GM12878 (cell line): ENCODE results near the gene TMEM201. TPM values are rescaled to one million over a fixed set of nuclear protein-coding genes. Genes with fewer than 3 reads are reported as not detected.

Experiments used
- ATF3 ChIP-seq: IDR thresholded peaks from 2 replicates; pipeline ENCODE4 v1.6.1; 2011; ENCODE audit warnings: low read depth, mild to moderate bottlenecking, low read length, moderate library complexity, borderline replicate concordance; ENCODE audit errors: extremely low read depth
- FOS ChIP-seq: IDR thresholded peaks from 3 replicates; pipeline ENCODE4 v1.6.1; 2011; ENCODE audit warnings: borderline replicate concordance; ENCODE audit not compliant: insufficient read length; ENCODE audit errors: extremely low read depth
- HDAC2 ChIP-seq: fragments of 200-600 bp; sonication (generic); IDR thresholded peaks from 2 replicates; pipeline ENCODE4 v1.6.1; 2017
- IKZF1 ChIP-seq: fragments of 450-650 bp; conservative IDR thresholded peaks from 2 replicates; pipeline ENCODE4 v1.6.1; 2017; ENCODE audit warnings: antibody characterized with exemption, mild to moderate bottlenecking
- IRF4 ChIP-seq: IDR thresholded peaks from 2 replicates; pipeline ENCODE4 v1.6.1; 2011; ENCODE audit warnings: low read depth, low read length
- JUND ChIP-seq: IDR thresholded peaks from 2 replicates; pipeline ENCODE4 v1.6.1; 2012; ENCODE audit warnings: low read depth, mild to moderate bottlenecking, low read length, improper control_type of control experiment, moderate library complexity
- KLF5 ChIP-seq: fragments of 450-650 bp; IDR thresholded peaks from 2 replicates; pipeline ENCODE4 v1.6.1; 2014; ENCODE audit warnings: mild to moderate bottlenecking; ENCODE audit not compliant: partially characterized antibody
- MTA3 ChIP-seq: IDR thresholded peaks from 2 replicates; pipeline ENCODE4 v1.6.1; 2012; ENCODE audit warnings: low read length, inconsistent platforms, borderline replicate concordance
- PAX5 ChIP-seq: IDR thresholded peaks from 2 replicates; pipeline ENCODE4 v1.6.1; 2011; ENCODE audit warnings: low read depth, low read length, borderline replicate concordance
- RBBP5 ChIP-seq: fragments of 200-600 bp; sonication (generic); conservative IDR thresholded peaks from 2 replicates; pipeline ENCODE4 v1.6.1; 2016
- RELA ChIP-seq: fragments of 450-650 bp; IDR thresholded peaks from 2 replicates; pipeline ENCODE4 v1.8.0; 2014; ENCODE audit warnings: borderline replicate concordance; ENCODE audit not compliant: partially characterized antibody
- SREBF2 ChIP-seq: IDR thresholded peaks from 2 replicates; pipeline ENCODE4 v1.6.1; 2012; ENCODE audit warnings: mild to moderate bottlenecking, low read length
- STAT1 ChIP-seq: fragments of 450-650 bp; conservative IDR thresholded peaks from 2 replicates; pipeline ENCODE4 v1.6.1; 2014; ENCODE audit warnings: antibody characterized with exemption, mild to moderate bottlenecking
- TCF7 ChIP-seq: IDR thresholded peaks from 2 replicates; pipeline ENCODE4 v1.6.1; 2014; ENCODE audit warnings: antibody characterized with exemption, borderline replicate concordance
- WRNIP1 ChIP-seq: IDR thresholded peaks from 2 replicates; pipeline ENCODE4 v1.6.1; 2011; ENCODE audit warnings: low read depth, low read length, improper control_type of control experiment, borderline replicate concordance
- polyA plus RNA-seq, 11 experiments: library from polyadenylated mRNA; depleted of rRNA in 4 of 11; unstranded in 6 of 11; stranded (reverse) in 5 of 11; fragments of >200 nt; fragmentation: Nextera tagmentation in 4 of 11; fragmentation: Illumina TruSeq in 1 of 11; extraction: Ambion mirVana in 4 of 11; extraction: Trizol in 1 of 11; gene quantifications; 1 replicate in 1 of 11; 2 replicates in 10 of 11; pipeline versions ENCODE4 v1.2.1 to v1.2.3, GENCODE V29; 2011 to 2016; ENCODE audit warnings: inconsistent platforms in 2 of 11, missing spikeins in 2 of 11, low read depth in 1 of 11
- total RNA-seq, 4 experiments: library from RNA; depleted of rRNA in 3 of 4; stranded (reverse); fragments of >200 nt in 3 of 4; fragmentation: Illumina TruSeq in 1 of 4; extraction: Trizol in 1 of 4; gene quantifications; 2 replicates each; pipeline versions ENCODE4 v1.2.1 to v1.2.3, GENCODE V29; 2013 to 2021
- TF ChIP-seq, protein P1 (sequence below): fragments of 450-650 bp; IDR thresholded peaks from 2 replicates; pipeline ENCODE4 v1.6.1; 2017; ENCODE audit warnings: mild to moderate bottlenecking, moderate library complexity
- TF ChIP-seq, protein P2 (sequence below): fragments of 450-650 bp; IDR thresholded peaks from 2 replicates; pipeline ENCODE4 v1.6.1; 2017; ENCODE audit warnings: mild to moderate bottlenecking, low read depth, inconsistent platforms; ENCODE audit not compliant: poor library complexity, severe bottlenecking
- TF ChIP-seq, protein P3 (sequence below): fragments of 450-650 bp; conservative IDR thresholded peaks from 2 replicates; pipeline ENCODE4 v1.6.1; 2017; ENCODE audit warnings: mild to moderate bottlenecking, moderate library complexity

Gene TMEM201
- total and polyA plus RNA-seq, 10 of the 15 experiments (the other 5 are each of a cell fraction or from before 2014, with no cell fraction given), result 0.13 to 26.6 (median 6.1) TPM

DNA sequence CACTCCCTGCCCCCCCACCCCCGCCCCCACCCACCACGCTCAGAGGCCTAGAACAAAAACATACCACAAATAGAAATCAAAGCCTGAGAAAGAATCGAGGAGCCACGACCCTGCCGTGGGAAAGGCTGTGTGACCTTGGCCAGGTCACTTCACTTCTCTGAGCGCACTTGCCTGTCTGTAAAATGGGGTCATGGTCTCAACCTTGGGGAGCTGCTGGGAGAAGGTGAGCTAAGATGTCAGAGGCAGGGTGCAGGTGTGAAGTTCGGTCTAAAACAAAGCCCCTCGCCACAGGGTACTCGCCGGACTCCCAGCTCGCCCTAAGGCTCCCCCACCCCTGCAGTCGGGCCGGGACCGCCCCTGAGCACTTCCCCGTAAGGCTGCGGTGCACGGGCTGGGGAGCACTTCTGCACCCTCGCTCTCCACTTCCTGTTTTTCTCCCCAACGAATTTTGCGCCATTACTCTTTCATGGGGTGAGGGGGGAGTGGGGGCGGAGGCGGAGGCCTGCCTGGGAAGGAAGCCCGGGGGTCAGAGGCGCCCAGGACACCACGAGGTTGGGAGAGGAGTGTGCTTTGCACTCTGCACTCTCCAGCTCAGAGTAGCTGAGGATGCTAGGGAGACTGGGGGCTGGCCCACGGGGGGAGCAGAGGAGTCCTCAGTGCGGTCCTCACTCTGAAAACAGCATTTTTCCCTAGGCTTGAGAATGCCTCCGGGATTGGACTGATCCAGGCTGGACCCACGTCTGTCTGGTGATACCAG, 40.9 kb downstream of the TMEM201 start (continued):
- TF ChIP-seq, protein P1, sequence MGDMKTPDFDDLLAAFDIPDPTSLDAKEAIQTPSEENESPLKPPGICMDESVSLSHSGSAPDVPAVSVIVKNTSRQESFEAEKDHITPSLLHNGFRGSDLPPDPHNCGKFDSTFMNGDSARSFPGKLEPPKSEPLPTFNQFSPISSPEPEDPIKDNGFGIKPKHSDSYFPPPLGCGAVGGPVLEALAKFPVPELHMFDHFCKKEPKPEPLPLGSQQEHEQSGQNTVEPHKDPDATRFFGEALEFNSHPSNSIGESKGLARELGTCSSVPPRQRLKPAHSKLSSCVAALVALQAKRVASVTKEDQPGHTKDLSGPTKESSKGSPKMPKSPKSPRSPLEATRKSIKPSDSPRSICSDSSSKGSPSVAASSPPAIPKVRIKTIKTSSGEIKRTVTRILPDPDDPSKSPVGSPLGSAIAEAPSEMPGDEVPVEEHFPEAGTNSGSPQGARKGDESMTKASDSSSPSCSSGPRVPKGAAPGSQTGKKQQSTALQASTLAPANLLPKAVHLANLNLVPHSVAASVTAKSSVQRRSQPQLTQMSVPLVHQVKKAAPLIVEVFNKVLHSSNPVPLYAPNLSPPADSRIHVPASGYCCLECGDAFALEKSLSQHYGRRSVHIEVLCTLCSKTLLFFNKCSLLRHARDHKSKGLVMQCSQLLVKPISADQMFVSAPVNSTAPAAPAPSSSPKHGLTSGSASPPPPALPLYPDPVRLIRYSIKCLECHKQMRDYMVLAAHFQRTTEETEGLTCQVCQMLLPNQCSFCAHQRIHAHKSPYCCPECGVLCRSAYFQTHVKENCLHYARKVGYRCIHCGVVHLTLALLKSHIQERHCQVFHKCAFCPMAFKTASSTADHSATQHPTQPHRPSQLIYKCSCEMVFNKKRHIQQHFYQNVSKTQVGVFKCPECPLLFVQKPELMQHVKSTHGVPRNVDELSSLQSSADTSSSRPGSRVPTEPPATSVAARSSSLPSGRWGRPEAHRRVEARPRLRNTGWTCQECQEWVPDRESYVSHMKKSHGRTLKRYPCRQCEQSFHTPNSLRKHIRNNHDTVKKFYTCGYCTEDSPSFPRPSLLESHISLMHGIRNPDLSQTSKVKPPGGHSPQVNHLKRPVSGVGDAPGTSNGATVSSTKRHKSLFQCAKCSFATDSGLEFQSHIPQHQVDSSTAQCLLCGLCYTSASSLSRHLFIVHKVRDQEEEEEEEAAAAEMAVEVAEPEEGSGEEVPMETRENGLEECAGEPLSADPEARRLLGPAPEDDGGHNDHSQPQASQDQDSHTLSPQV, result no peak
- peak; percentile 88 for TF ChIP-seq IKZF1
- TF ChIP-seq KLF5, result no peak
- TF ChIP-seq FOS, result no peak
- TF ChIP-seq RELA, result peak; percentile 88
- TF ChIP-seq TCF7, result no peak
- TF ChIP-seq JUND, result no peak
- peak; percentile 67; the same call in 1 of the 2 replicates for TF ChIP-seq IRF4
- 0 out of 2 replicates have a peak, but pooled peaks have one; percentile 46 for TF ChIP-seq HDAC2
- TF ChIP-seq WRNIP1, result no peak; the same call in 1 of the 2 replicates
- no peak for TF ChIP-seq PAX5
- no peak for TF ChIP-seq STAT1
- TF ChIP-seq SREBF2, result no peak
- no peak for TF ChIP-seq MTA3
- TF ChIP-seq, protein P2, sequence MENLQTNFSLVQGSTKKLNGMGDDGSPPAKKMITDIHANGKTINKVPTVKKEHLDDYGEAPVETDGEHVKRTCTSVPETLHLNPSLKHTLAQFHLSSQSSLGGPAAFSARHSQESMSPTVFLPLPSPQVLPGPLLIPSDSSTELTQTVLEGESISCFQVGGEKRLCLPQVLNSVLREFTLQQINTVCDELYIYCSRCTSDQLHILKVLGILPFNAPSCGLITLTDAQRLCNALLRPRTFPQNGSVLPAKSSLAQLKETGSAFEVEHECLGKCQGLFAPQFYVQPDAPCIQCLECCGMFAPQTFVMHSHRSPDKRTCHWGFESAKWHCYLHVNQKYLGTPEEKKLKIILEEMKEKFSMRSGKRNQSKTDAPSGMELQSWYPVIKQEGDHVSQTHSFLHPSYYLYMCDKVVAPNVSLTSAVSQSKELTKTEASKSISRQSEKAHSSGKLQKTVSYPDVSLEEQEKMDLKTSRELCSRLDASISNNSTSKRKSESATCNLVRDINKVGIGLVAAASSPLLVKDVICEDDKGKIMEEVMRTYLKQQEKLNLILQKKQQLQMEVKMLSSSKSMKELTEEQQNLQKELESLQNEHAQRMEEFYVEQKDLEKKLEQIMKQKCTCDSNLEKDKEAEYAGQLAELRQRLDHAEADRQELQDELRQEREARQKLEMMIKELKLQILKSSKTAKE, result peak; percentile 69
- no peak for TF ChIP-seq RBBP5
- TF ChIP-seq ATF3, result no peak
- TF ChIP-seq, protein P3, sequence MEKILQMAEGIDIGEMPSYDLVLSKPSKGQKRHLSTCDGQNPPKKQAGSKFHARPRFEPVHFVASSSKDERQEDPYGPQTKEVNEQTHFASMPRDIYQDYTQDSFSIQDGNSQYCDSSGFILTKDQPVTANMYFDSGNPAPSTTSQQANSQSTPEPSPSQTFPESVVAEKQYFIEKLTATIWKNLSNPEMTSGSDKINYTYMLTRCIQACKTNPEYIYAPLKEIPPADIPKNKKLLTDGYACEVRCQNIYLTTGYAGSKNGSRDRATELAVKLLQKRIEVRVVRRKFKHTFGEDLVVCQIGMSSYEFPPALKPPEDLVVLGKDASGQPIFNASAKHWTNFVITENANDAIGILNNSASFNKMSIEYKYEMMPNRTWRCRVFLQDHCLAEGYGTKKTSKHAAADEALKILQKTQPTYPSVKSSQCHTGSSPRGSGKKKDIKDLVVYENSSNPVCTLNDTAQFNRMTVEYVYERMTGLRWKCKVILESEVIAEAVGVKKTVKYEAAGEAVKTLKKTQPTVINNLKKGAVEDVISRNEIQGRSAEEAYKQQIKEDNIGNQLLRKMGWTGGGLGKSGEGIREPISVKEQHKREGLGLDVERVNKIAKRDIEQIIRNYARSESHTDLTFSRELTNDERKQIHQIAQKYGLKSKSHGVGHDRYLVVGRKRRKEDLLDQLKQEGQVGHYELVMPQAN, result peak; percentile 54; the same call in 1 of the 2 replicates
- TF ChIP-seq, all 136 proteins: peak for 58
